Trophoblast cell (in vitro differentiated cells and primary cell): ENCODE measurements around the gene SMG9.

Experiments used
- DNase-seq, 2 donors: peaks; one replicate each; pipeline ENCODE4 v3.0.0-alpha.2; 2016
- H2AFZ ChIP-seq: 2 replicates; pipeline ENCODE4 v1.6.1; 2013; ENCODE audit warnings: low read length, moderate library complexity, mild to moderate bottlenecking; ENCODE audit not compliant: insufficient read depth, poor library complexity
- H2AK5ac ChIP-seq: 2 replicates; pipeline ENCODE4 v1.6.1; 2013; ENCODE audit warnings: mild to moderate bottlenecking, low read length
- H2BK120ac ChIP-seq: 2 replicates; pipeline ENCODE4 v1.6.1; 2013; ENCODE audit warnings: low read length, mild to moderate bottlenecking, moderate library complexity; ENCODE audit not compliant: insufficient read depth, poor library complexity
- H2BK12ac ChIP-seq: 2 replicates; pipeline ENCODE4 v1.6.1; 2013; ENCODE audit warnings: mild to moderate bottlenecking, low read length, moderate library complexity
- H2BK5ac ChIP-seq: 2 replicates; pipeline ENCODE4 v1.6.1; 2013; ENCODE audit warnings: low read length, low read depth, moderate library complexity, mild to moderate bottlenecking; ENCODE audit not compliant: poor library complexity
- H3K14ac ChIP-seq: 2 replicates; pipeline ENCODE4 v1.6.1; 2013; ENCODE audit warnings: mild to moderate bottlenecking, low read length
- H3K18ac ChIP-seq: 2 replicates; pipeline ENCODE4 v1.6.1; 2013; ENCODE audit warnings: mild to moderate bottlenecking, low read length
- H3K23ac ChIP-seq: 2 replicates; pipeline ENCODE4 v1.6.1; 2013; ENCODE audit warnings: low read length
- H3K27ac ChIP-seq: 2 replicates; pipeline ENCODE4 v1.5.1; 2013; ENCODE audit warnings: low read depth, mild to moderate bottlenecking, inconsistent platforms, low read length, moderate library complexity
- H3K27me3 ChIP-seq: 2 replicates; pipeline ENCODE4 v1.6.1; 2013; ENCODE audit warnings: inconsistent platforms, mild to moderate bottlenecking, low read length, moderate library complexity; ENCODE audit not compliant: insufficient read depth
- H3K36me3 ChIP-seq, 2 experiments: 1 replicate in 1 of 2; 2 replicates in 1 of 2; pipeline ENCODE4 v1.6.1; 2013; ENCODE audit warnings: low read length in 2 of 2, mild to moderate bottlenecking in 2 of 2, moderate library complexity in 1 of 2; ENCODE audit not compliant: insufficient read depth in 2 of 2, control insufficient read depth in 1 of 2
- H3K4ac ChIP-seq: 2 replicates; pipeline ENCODE4 v1.6.1; 2013; ENCODE audit warnings: low read depth, mild to moderate bottlenecking, low read length, moderate library complexity
- H3K4me1 ChIP-seq, 2 experiments: 1 replicate in 1 of 2; 2 replicates in 1 of 2; pipeline ENCODE4 v1.6.1; 2013; ENCODE audit warnings: low read length in 2 of 2, mild to moderate bottlenecking in 2 of 2, moderate library complexity in 1 of 2; ENCODE audit not compliant: insufficient read depth in 2 of 2, control insufficient read depth in 1 of 2
- H3K4me2 ChIP-seq: 2 replicates; pipeline ENCODE4 v1.6.1; 2013; ENCODE audit warnings: inconsistent platforms, mild to moderate bottlenecking, low read length, moderate library complexity
- H3K4me3 ChIP-seq: 2 replicates; pipeline ENCODE4 v1.5.1; 2013; ENCODE audit warnings: mild to moderate bottlenecking, low read depth, low read length, inconsistent platforms
- H3K79me1 ChIP-seq: one replicate; pipeline ENCODE4 v1.6.1; 2013; ENCODE audit warnings: low read length
- H3K79me2 ChIP-seq: 2 replicates; pipeline ENCODE4 v1.6.1; 2013; ENCODE audit warnings: low read length, mild to moderate bottlenecking; ENCODE audit not compliant: control insufficient read depth, insufficient read depth, poor library complexity
- H3K9ac ChIP-seq: 2 replicates; pipeline ENCODE4 v1.6.1; 2013; ENCODE audit warnings: mild to moderate bottlenecking, low read length
- H3K9me3 ChIP-seq: 2 replicates; pipeline ENCODE4 v1.6.1; 2013; ENCODE audit warnings: low read depth, mild to moderate bottlenecking, control low read depth, inconsistent platforms, low read length; ENCODE audit not compliant: insufficient read depth
- H4K12ac ChIP-seq: 2 replicates; pipeline ENCODE4 v1.6.1; 2013; ENCODE audit warnings: low read depth, mild to moderate bottlenecking, low read length, moderate library complexity
- H4K8ac ChIP-seq: 2 replicates; pipeline ENCODE4 v1.6.1; 2013; ENCODE audit warnings: low read depth, mild to moderate bottlenecking, low read length, moderate library complexity
- H4K91ac ChIP-seq: one replicate; pipeline ENCODE4 v1.6.1; 2013; ENCODE audit warnings: low read depth, mild to moderate bottlenecking, low read length, moderate library complexity
- WGBS: extraction: QIAGEN DNeasy Blood & Tissue Kit; methylation state at CpG from one replicate; pipeline ENCODE4 v1.1.7; 2013; ENCODE audit warnings: missing lambda C conversion rate; ENCODE audit not compliant: insufficient read length, insufficient coverage; ENCODE audit errors: extremely low coverage; 5-methylcytosine and 5-hydroxymethylcytosine counted together

Gene SMG9

DNA sequence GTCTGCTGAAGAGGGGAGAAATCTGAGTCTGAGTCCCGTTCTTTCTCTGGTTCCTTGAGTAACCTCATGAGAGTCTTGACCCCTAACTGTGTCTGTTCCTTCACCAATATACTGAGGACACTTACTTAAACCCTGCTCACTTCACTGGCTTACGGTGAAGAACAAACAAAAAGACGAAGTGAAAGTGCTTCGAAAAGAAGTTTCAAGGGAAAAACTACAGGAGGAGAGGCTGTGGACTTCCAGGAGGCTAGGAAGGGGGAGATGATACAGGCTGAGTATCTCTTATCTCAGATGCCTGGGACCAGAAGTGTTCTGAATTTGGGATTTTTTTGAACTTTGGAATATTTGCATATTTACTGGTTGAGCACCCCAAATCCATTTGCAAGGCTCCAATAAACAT is 6.1 kb downstream of the SMG9 start:
- no peak overlapping the region for H4K12ac ChIP-seq
- no peaks in the 10 kb centered on the region for H3K9me3 ChIP-seq
- no peak overlapping the region for H3K4me2 ChIP-seq
- H2BK120ac ChIP-seq: no peak overlapping the region
- no peaks in the 10 kb centered on the region for H3K79me2 ChIP-seq
- H3K9ac ChIP-seq: no peak overlapping the region
- no peaks in the 10 kb centered on the region for H3K27me3 ChIP-seq
- H2AK5ac ChIP-seq: no peak overlapping the region
- no peak overlapping the region for H4K8ac ChIP-seq
- no peak overlapping the region for H3K4ac ChIP-seq
- DNase-seq: no peak
- no CpG with 5 or more reads among the region's 4 CpGs for WGBS
- H3K14ac ChIP-seq: no peak overlapping the region
- no peak overlapping the region for H2BK5ac ChIP-seq
- no peak overlapping the region for H3K23ac ChIP-seq
- H3K4me1 ChIP-seq: peaks cover 19 to 29% of the 10 kb centered on the region in 2 experiments
- H3K27ac ChIP-seq: no peak overlapping the region
- no peak overlapping the region for H2BK12ac ChIP-seq
- no peak overlapping the region for H4K91ac ChIP-seq
- no peak overlapping the region for H3K4me3 ChIP-seq
- peaks cover 16% of the 10 kb centered on the region for H3K79me1 ChIP-seq
- H2AFZ ChIP-seq: no peak overlapping the region
- H3K36me3 ChIP-seq: peaks cover 40 to 53% of the 10 kb centered on the region in 2 experiments
- no peak overlapping the region for H3K18ac ChIP-seq

DNA sequence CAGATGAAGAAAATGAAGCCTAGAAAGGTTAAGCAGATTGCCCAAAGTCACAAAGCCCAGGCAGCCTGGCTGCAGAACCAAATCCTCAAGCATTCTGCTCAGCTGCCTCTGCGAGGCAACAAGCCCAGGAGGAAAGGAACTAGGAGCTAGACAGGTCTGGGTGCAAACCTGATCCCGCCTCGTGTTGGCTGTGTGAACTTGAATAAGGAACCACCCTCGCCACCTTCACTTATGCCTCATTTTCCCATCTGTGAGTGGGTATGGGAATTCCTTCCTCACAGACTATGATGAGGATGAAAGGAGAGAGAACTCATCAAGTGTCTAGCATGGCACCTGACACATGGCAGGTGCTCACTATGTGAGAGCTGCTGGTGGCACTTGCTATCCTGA is 6.6 kb downstream of the SMG9 start:
- no CpG with 5 or more reads among the region's 4 CpGs for WGBS
- Histone ChIP-seq H4K8ac (no peak overlapping the region), H2BK5ac (no peak overlapping the region), H3K4me2 (no peak overlapping the region), H2BK120ac (no peak overlapping the region), H3K79me1 (peaks cover 12% of the 10 kb centered on the region), H3K4me1 (peaks cover 15 to 25% of the 10 kb centered on the region in 2 experiments), H4K12ac (no peak overlapping the region), H3K4ac (no peak overlapping the region), H3K18ac (peak overlapping the region; percentile 48), H2BK12ac (peak overlapping the region; percentile 35), H3K27me3 (no peaks in the 10 kb centered on the region), H3K9me3 (no peaks in the 10 kb centered on the region), H3K27ac (no peak overlapping the region), H3K79me2 (no peaks in the 10 kb centered on the region), H4K91ac (peak overlapping the region; percentile 29), H2AFZ (no peak overlapping the region), H3K9ac (no peak overlapping the region), H3K36me3 (peaks cover 43 to 57% of the 10 kb centered on the region in 2 experiments), H3K23ac (no peak overlapping the region), H3K14ac (no peak overlapping the region), H2AK5ac (no peak overlapping the region), H3K4me3 (no peak overlapping the region)
- no peak for DNase-seq

- Histone ChIP-seq H3K9me3 (no peaks in the 10 kb centered on the region), H4K12ac (no peak overlapping the region), H3K9ac (no peak overlapping the region), H3K27ac (no peak overlapping the region), H4K91ac (no peak overlapping the region), H2BK5ac (no peak overlapping the region), H2BK12ac (no peak overlapping the region), H3K79me1 (peaks cover 11% of the 10 kb centered on the region), H2AK5ac (no peak overlapping the region), H3K4me1 (peaks cover 15 to 24% of the 10 kb centered on the region in 2 experiments), H3K4me3 (no peak overlapping the region), H3K36me3 (peaks cover 45 to 61% of the 10 kb centered on the region in 2 experiments), H3K27me3 (no peaks in the 10 kb centered on the region), H3K18ac (no peak overlapping the region), H2BK120ac (no peak overlapping the region), H2AFZ (no peak overlapping the region), H3K4ac (no peak overlapping the region), H3K79me2 (no peaks in the 10 kb centered on the region), H3K14ac (no peak overlapping the region), H3K4me2 (no peak overlapping the region), H3K23ac (no peak overlapping the region), H4K8ac (no peak overlapping the region)
- WGBS: no CpG with 5 or more reads among the region's 16 CpGs
- DNase-seq: no peak
These were observed 7.1 kb downstream of the SMG9 start for GRCh38 chr19:43747557-43748204.

DNA sequence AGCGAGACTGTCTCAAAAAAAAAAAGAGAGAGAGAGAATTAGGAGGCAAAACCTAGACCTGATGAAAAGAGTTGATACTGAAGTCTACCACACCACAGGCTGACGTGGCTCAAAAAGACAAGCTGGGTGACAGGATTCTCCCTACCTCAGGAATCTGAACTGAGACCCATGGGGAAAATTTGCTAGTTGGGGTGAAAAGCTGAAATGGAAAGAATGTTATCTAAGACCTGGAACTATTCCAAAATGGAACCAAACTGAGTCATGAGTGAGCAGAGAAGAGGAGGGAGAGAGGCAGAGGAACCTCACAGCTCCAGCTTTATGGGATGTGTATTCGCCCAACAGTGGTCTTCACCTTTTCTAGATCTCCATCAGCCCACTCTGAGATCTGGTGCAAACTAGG is 11.7 kb downstream of the SMG9 start:
- no peak overlapping the region for H3K4ac ChIP-seq
- no CpG with 5 or more reads among the region's 3 CpGs for WGBS
- H3K4me3 ChIP-seq: no peak overlapping the region
- no peaks in the 10 kb centered on the region for H3K27me3 ChIP-seq
- no peaks in the 10 kb centered on the region for H3K9me3 ChIP-seq
- no peak overlapping the region for H3K23ac ChIP-seq
- H4K91ac ChIP-seq: no peak overlapping the region
- no peak for DNase-seq
- no peak overlapping the region for H4K8ac ChIP-seq
- H3K36me3 ChIP-seq: peaks cover 56 to 65% of the 10 kb centered on the region in 2 experiments
- no peak overlapping the region for H2BK12ac ChIP-seq
- H3K4me1 ChIP-seq: peaks cover 11% of the 10 kb centered on the region in 2 experiments
- no peak overlapping the region for H4K12ac ChIP-seq
- H2AK5ac ChIP-seq: no peak overlapping the region
- H3K18ac ChIP-seq: no peak overlapping the region
- no peak overlapping the region for H2AFZ ChIP-seq
- no peaks in the 10 kb centered on the region for H3K79me2 ChIP-seq
- H3K4me2 ChIP-seq: no peak overlapping the region
- no peak overlapping the region for H3K14ac ChIP-seq
- H2BK120ac ChIP-seq: no peak overlapping the region
- no peak overlapping the region for H3K27ac ChIP-seq
- H3K9ac ChIP-seq: no peak overlapping the region
- no peak overlapping the region for H2BK5ac ChIP-seq
- H3K79me1 ChIP-seq: peaks cover 5% of the 10 kb centered on the region
